ENCODE data around the gene ITGAL. TPM values are rescaled to one million over a fixed set of nuclear protein-coding genes. Genes with fewer than 3 reads are reported as not detected.

Gene ITGAL
- total and polyA plus RNA-seq, 2 of the 13 experiments (the other 11 are each of a cell fraction or from before 2014, with no cell fraction given): 0.86 to 1.2 TPM

GRCh38 chr16:30571445-30572322 lies 99.1 kb downstream of the ITGAL start, which contains the start of gene ZNF688 (continued):
- TF ChIP-seq ZBTB14 (CRISPR knock-in tag; IDR thresholded peaks at IDR 0.05): no peak
- peak; percentile 100 for TF ChIP-seq HMGXB3 (CRISPR knock-in tag; IDR thresholded peaks at IDR 0.05; ENCODE audit: borderline replicate concordance)
- 0 out of 2 replicates have a peak, but pooled peaks have one; percentile 68 for TF ChIP-seq ZNF138 (CRISPR knock-in tag; IDR thresholded peaks at IDR 0.05; ENCODE audit: low read depth)
- TF ChIP-seq IRX3 (CRISPR knock-in tag; IDR thresholded peaks at IDR 0.05; ENCODE audit: borderline replicate concordance, low read depth): peak; percentile 77; the same call in 1 of the 2 replicates
- peak; percentile 91 for TF ChIP-seq ZNF747 (CRISPR knock-in tag; IDR thresholded peaks at IDR 0.05; ENCODE audit: borderline replicate concordance)
- TF ChIP-seq KLF6 (CRISPR knock-in tag; IDR thresholded peaks at IDR 0.05): 0 out of 2 replicates have a peak, but pooled peaks have one; percentile 20
- TF ChIP-seq ZBTB49 (CRISPR knock-in tag; IDR thresholded peaks at IDR 0.05; ENCODE audit: borderline replicate concordance): no peak
- TF ChIP-seq PATZ1 (CRISPR knock-in tag; IDR thresholded peaks at IDR 0.05): peak; percentile 47; the same call in 1 of the 2 replicates
- TF ChIP-seq NFIC (IDR thresholded peaks at IDR 0.05; ENCODE audit: low read length): 0 out of 2 replicates have a peak, but pooled peaks have one; percentile 30
- peak; percentile 97 for TF ChIP-seq E2F5 (CRISPR knock-in tag; conservative IDR thresholded peaks at IDR 0.05)
- TF ChIP-seq DRAP1 (CRISPR knock-in tag; IDR thresholded peaks at IDR 0.05): peak; percentile 71
- no peak for TF ChIP-seq TCF12 (IDR thresholded peaks at IDR 0.05)
- TF ChIP-seq TCF12 (CRISPR knock-in tag; IDR thresholded peaks at IDR 0.05): peak; percentile 48; the same call in 1 of the 2 replicates
- 0 out of 2 replicates have a peak, but pooled peaks have one; percentile 42 for TF ChIP-seq ZNF841 (CRISPR knock-in tag; IDR thresholded peaks at IDR 0.05; ENCODE audit: borderline replicate concordance)
- peak; percentile 97 for TF ChIP-seq ELF4 (CRISPR knock-in tag; IDR thresholded peaks at IDR 0.05; ENCODE audit: borderline replicate concordance)
- TF ChIP-seq ZNF816 (CRISPR knock-in tag; IDR thresholded peaks at IDR 0.05; ENCODE audit: borderline replicate concordance): no peak
